NCI-H2196 (cell line): ENCODE data around the gene MMP19.
"Not testable (repeated sequence)": the region's sequence is repeated elsewhere in the genome, so short reads cannot be mapped to it uniquely, and the experiment has no call there.

Source experiments
- DNase-seq: peaks from one replicate; lab custom pipeline; 2025; ENCODE audit not compliant: unreplicated experiment; lab: John Stamatoyannopoulos, UW

MMP19 gene, protein sequence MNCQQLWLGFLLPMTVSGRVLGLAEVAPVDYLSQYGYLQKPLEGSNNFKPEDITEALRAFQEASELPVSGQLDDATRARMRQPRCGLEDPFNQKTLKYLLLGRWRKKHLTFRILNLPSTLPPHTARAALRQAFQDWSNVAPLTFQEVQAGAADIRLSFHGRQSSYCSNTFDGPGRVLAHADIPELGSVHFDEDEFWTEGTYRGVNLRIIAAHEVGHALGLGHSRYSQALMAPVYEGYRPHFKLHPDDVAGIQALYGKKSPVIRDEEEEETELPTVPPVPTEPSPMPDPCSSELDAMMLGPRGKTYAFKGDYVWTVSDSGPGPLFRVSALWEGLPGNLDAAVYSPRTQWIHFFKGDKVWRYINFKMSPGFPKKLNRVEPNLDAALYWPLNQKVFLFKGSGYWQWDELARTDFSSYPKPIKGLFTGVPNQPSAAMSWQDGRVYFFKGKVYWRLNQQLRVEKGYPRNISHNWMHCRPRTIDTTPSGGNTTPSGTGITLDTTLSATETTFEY

DNA sequence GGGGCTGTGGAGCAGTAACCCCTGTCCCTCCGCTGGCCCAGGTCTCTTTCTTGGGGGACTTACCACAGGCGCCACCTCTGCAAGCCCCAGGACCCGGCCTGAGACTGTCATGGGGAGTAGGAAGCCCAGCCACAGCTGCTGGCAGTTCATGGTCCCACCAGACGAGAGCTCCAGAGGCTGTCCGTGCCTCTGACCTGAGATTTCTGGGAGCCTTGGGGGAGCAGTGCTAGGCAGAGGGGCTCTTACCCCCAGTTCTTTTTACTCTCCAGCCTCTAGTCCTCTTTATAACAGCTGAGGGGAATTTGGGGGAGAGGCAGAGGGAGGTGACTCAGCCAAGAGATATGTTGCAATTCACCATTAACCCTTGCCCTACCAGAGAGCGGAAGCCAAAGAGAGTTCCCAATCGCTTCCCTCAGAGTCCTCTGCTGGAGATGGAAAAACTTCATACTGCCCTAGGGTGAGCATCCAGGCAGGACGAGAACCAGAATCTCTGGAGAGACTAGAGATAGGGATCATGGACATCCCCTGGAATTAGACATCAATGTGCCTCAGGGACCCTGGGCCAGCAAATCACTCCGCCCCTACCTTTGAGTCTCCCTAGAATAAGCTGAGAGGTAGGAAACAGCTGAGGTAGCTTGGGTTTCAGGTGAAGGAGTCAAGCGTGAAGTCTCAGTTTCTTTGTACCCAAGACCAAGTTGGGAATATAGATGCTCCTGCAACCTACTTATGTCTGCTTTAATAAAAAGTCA is at the start of gene MMP19:
MMP19 (minus strand) TSS at position 256 of the 749 bp plus-strand sequence; CDS start at position 150, 106 bp downstream.
- DNase-seq = no peak

DNA sequence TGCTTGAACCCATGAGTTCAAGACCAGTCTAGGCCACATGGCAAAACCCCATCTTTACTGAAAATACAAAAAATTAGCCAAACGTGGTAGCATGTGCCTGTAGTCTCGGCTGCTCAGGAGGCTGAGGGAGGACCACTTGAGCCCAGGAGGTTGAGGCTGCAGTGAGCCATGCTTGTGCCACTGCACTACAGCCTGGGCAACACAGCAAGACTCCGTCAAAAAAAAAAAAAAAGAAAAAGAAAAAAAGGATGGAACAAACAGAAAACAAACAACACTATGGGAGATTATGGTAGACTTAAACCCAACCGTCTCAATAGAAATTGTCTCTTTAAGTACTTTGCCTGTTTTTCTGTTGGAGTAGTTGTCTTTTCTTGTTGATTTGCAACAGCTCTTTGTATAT is 48.6 kb upstream of the MMP19 start:
- no peak for DNase-seq

DNA sequence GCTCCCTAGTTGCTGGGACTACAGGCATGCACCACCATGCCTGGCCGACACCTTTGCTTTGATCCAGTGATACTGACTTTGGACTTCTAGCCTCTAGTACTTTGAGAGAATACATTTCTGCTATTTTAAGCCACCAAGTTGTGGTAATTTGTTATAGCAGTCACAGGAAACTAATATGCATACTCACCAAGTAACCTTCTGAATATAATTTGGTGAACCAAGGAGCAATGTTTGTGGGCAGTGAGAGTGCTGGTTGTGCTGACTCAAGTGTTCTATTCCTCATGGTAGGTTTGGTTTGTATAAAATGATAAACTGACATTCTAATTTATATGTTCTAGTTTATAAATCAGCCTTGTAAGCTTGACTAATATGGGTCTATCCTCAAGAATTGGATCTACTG is 42.4 kb upstream of the MMP19 start:
- no peak for DNase-seq

DNA sequence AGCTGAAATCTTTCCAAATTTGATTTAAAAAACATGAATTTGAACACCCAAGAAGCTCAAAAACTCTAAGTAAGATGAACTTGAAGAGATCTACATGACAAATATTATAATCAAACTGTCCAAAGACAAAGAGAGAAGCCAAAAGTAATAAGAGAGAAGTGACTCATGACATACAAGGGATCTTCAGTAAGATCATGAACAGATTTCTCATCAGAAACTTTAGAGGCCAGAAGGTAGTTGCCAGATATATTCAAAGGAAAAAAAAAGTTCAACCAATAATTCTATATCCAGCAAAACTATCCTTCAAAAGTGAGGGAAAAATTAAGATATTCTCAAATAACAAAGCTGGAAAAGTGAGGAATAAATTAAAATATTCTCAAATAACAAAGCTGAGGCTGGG is 35.1 kb upstream of the MMP19 start:
- DNase-seq = no peak

DNA sequence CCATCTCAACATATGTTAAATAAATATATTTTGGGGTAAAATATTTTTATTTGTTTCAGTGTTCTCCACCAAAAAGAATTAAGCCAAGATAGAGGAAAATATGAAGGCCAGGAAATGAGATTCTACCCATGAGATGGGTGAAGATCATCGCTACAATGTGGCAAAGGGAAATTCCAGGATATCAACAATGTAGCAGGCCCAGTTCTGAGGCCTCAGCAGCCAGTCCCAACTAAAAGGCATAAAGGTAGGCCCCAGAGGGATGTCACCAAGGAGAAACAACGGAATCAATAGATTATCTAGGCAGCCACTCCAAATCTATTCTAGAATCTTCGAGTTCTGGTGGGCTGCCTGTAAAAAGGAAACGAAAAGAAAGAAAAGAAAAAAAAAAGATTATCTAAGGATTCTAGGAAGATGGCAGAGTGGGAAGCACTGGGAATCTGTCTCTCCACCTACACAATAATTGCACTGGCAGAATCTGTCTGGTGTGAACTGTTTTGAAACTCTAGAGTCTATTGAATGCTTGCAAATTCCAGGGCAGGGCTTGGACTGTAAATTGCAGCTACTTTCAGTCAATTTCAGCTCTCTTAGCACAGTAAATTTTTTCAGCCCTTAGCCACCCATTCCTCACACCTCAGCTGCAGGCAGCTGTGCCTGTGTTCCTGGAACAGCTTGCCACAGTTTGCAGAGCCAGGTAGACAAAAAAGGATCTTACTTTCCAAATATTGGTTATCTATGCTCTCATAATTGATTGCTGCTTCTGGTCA is 33.1 kb upstream of the MMP19 start:
- no peak for DNase-seq

DNA sequence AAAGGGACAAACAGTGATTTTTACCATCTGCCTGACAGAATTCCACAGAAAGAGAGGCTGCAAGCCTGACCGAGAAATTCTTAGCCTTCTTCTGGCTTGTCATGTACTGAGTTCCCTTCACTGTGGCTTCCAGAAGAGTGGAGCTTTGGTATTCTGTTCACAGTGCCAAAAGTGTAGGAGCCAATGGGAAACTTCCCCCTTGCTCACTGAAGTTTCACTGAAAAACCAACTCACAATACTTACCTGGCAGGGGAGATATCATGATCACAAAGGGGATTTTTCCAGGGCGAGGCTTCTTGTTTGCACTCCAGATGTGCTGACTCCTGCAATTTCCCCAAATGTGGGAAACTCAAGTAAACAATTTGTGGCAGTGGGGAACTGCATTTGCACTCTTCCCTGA is 31.7 kb upstream of the MMP19 start:
- no peak for DNase-seq

DNA sequence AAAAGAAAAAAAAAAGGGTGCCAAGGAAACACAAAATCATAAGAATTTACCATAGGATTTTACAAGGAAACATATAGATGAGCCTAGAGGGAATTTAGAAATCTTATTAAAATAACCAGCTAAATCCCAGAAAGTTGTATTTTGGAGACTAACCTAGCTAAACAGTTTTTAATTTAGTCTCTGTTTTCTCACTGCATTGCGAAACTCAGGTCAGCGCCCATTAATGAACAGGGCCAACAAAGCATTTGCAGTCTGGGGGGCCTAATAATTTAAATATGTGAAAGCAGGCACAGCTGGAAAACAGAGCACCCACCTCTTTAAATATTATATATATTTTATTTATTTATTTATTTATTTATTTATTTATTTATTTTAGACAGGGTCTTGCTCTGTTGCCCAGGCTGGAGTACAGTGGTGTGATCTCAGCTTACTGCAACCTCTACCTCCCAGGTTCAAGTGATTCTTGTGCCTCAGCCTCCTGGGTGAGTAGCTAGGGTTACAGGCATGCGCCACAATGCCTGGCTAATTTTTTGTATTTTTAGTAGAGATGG is 23.8 kb upstream of the MMP19 start:
- not testable (repeated sequence) for DNase-seq

DNA sequence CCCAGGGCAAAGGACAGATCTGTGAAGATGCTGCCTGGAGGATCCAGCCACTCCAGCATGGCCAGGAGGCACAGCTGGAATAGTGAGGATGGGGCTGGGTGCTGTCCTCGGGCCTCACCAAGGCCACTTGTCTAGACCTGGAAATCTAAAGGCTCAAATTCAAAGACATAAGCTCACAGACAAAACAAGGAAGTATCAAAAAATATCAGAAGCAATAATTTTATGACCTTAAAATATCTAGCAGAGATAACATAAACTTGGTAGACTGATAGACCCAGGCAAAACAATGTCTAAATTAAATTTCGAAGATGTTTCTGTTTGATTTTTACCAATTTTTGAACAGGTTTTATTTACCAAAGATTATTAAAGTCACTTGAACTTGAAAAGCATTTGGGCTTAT is 22.6 kb upstream of the MMP19 start:
- no peak for DNase-seq

DNA sequence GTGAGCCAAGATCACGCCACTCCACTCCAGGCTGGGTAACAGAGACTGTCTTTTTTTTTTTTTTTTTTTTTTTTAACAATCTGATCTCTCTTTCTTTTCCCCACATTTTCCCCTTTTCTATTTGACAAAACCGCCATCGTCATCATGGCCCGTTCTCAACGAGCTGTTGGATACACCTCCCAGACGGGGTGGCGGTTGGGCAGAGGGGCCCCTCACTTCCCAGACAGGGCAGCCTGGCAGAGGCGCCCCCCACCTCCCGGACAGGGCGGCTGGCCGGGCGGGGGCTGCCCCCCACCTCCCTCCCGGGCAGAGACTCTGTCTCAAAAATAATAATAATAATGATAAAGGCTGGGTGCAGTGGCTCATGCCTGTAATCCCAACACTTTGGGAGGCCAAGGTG is 20.2 kb upstream of the MMP19 start:
- not testable (repeated sequence) for DNase-seq

DNA sequence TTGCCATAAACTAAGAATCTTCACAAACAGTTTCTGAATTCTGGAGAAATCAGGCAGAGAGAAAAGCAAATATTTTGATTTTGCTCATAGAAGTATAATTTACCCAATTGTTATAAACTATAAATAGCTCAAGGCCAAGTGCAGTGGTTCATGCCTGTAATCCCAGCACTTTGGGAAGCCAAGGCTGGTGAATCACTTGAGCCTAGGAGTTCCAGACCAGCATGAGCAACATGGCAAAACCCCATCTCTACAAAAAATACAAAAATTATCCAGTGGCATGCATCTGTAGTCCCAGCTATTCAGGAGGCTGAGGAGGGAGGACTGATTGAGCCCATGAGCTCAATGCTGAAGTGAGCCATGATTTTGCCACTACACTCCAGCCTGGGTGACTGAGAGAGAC is 19.6 kb upstream of the MMP19 start:
- no peak for DNase-seq

DNA sequence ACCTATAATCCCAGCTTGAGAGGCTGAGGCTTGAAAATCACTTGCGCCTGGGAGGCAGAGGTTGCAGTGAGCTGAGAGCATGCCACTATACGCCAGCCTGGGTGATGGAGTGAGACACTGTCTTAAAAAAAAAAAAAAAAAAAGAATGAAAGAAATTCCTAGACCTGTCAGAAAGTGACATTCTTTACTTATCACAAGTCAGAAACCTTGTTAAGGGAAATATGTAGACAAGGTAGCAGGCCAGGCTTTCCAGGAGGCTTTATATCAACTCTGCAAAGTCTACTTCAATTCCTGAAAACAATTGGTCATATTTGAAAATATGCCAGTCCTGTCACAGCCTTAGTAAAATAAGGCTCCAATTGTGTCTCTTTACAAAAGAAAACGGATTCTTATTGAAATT is 19.1 kb upstream of the MMP19 start:
- no peak for DNase-seq

DNA sequence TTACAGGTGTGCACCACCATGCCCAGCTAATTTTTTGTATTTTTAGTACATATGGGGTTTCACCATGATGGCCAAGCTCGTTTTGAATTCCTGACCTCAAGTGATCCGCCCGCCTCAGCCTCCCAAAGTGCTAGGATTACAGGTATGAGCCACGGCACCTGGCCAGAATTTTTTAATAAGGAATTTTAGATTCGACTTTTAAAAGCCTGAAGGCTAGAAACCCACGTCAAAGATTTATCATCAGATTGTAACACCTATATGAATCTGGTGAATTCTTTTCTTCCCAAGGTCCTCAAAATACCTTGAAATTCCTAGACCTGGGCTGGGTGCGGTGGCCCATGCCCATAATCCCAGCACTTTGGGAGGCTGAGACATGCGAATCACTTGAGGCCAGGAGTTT is 18.7 kb upstream of the MMP19 start:
- DNase-seq = no peak

DNA sequence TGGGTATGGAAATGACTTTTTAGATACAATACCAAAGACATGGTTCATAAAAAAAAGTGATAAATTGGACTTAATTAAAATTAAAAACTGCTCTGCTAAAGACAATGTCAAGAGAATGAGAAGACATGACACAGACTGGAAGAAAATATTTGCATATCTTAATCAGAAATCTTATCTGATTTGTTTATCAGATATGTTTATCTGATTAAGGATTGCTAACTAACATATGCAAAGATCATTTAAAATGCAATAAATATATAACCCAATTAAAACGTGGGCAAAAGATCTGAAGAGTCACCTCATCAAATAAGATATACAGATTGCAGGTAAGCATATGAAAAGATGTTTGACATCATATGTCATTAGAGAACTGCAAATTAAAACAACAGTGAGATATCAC is 10.0 kb upstream of the MMP19 start:
- no peak for DNase-seq

DNA sequence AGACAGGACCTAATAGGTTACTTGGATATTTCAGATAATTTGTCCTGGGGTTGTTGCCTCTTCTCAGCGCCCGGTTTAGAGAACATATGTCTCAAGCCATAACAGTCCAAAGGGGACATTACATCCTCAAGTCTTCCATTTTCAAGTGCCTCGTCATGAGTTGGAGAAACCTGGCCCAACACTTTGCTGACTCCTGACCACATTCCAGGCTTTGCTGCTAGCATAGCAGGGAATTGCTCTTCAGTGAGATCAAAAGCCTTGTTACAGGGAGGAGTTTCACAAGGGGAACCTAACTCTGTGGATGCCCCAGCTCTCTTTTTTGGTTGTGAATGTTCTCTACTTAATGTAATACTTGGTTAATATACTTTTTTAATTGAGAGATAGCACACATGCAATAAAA is 8.2 kb upstream of the MMP19 start:
- DNase-seq = no peak

DNA sequence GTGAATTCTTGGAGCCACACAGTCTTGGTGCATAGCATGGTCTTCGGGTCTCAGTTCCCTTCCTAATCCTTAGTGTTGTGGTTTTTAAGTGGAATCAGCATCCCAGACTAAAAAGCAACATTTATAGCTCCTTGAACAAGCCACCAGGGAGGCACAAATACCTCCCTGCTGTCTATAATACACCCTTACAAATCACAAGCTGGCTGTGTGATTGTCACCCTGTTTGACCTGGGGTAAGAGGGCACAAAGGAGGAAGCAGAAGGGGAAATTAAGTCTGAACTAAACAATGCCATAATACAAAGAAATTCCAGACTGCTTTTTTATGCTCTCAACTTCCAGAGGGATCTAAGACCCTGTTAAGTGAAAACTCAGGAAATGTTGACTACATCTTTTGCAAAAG is 7.7 kb upstream of the MMP19 start:
- no peak for DNase-seq

DNA sequence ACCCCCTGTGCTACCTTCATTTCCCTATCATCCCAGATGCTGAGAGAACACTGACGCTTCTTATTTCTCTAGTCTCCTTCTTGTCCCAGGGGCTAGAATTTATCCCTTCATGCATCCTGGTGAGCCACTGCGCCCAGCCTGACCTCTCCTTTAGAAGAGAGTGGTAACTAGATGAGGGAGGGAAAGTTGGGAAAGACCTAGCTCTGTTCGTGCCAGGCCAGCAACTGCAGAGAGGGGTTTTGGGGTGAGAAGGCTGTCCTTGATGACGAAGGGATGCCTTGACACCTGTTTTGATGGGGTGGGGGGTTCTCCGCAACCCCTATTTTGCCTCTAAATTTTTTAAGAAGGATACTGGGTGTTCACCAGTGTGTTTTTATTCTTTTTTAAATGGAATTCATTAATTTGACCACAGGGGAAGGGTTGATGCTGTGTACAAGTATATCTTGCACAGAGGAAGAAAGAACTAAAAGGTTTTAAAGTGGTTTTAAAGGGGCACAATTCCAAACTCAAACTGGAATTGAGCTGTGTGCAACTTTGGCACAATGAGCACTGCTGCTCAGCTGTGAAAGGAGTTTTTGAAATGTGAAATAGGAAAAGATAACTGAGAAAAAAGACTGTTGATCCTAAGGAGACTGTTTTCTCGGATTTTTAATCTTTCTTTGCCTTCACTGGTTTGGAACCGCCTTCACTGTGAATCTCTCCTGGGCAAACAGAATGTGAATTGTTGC is 7.0 kb upstream of the MMP19 start:
- no peak for DNase-seq

DNA sequence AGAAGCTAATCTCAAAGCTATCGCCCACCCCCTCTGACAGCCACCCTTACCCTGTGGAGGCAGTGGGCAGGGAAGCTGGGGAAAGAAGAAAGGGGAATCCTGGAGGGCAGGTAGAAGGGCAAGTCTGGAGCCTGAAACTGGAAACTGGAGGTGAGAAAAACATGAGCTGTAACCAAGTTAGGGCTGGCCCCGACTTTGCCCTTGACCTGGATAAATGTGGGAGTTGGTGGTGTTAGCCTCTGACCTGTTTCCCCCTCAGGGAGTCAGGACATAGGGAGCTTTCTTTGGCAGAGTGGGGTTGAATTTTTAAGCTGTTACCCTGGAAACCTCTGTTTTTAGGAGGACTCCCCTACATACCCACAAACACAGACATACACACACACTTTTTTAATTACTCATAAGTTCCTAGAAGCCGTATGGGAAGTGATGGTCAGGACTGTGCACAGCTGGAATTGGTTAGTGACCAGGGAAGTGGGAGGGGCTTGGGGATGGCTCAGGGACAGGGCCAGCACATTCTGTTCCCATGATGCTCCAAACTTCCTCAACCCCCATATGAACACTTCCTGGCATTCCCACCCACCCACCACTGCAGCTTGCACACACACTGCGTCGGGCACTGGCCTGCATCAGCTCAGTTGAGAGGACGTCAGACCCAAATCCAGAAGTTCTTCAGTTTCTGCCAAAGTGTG is 5.0 kb upstream of the MMP19 start:
- DNase-seq = no peak

DNA sequence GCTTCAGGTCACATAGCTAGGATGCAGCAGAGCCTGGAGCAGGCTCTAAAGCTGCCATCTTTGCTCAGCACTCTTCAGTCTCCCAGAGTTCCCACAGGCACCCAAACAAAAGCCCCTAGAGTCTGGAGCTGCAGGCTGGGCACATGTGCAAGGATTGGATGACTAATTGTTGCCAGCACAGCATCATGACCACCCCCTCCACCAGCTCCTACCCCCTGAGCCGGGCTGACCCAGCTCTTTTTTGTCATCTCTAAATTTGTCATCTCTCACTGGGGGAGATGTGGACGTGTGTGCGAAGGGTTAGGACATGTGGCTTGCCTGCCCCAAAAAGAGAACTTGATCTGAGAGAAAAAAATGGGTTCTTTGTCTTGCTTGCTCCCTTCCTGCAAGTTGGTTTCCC is 4.3 kb upstream of the MMP19 start:
- DNase-seq = no peak

DNA sequence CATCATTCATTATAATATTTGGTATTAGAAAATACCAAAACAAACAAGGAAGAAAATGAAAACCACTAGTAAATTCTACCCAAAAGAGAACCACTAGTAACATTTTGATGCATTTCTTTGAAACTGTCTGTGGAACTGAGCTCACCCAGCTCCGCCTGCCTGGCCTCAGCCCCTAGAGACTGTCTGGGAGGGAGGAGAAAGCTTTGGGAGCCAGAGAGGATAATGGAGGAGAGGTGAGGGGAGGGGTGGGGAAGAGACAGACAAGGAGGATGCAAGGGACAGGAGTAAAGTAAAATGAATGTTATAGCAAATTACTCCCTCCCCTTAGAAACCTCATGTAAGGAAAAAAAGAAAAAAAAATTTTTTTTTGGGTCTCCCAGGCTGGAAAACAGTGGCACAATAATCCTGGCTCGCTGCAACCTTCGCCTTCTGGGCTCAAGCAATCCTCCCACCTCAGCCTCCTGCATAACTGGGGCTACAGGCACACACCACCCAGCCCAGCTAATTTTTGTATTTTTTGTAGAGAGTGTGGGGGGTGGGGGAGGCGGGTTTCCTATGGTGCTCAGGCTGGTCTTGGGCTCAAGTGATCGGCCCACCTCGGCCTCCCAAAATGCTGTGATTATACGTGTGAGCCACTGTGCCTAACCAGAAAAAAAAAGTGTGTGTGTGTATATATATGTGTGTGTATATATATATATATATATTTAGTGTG is 3.2 kb upstream of the MMP19 start:
- DNase-seq = no peak
